Activated CD8-positive, alpha-beta memory T cell treated with anti-CD3 and anti-CD28 coated beads for 1 hour (primary cell): Measurements from ENCODE around the gene NPIPA8.
"Not testable (repeated sequence)": the region's sequence is repeated elsewhere in the genome, so short reads cannot be mapped to it uniquely, and the experiment has no call there.

Experiments
- DNase-seq, 2 donors: peaks; one replicate each; pipeline ENCODE4 v3.0.0-alpha.2; 2020; ENCODE audit warnings: low read depth in 1 of 2; ENCODE audit errors: extremely low read depth in 1 of 2

The NPIPA8 gene

DNA sequence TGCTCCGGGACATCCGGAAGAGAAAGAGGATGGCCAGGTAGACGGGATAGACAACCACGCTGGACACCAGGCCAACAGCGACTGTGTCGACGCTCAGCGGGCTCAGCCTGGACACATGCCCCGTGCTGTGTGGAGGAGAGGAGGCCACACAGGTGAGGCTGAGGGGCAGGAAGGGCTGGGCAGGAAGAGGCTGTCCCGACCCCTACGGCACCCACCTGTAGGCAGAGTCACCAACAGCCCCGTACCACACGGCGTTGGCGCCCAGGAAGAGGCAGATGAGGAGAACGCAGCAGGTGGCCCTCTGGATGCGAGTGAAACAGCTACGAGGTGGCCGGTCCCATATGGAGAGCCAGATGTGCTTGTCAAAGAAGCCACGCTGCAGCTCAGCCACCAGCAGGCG lies at the start of gene NPIPA8:
NPIPA8 (minus strand) TSS at position 101 of the 400 bp plus-strand sequence. CDS start 4,074 bp downstream, outside the sequence.
- not testable (repeated sequence) for DNase-seq

DNA sequence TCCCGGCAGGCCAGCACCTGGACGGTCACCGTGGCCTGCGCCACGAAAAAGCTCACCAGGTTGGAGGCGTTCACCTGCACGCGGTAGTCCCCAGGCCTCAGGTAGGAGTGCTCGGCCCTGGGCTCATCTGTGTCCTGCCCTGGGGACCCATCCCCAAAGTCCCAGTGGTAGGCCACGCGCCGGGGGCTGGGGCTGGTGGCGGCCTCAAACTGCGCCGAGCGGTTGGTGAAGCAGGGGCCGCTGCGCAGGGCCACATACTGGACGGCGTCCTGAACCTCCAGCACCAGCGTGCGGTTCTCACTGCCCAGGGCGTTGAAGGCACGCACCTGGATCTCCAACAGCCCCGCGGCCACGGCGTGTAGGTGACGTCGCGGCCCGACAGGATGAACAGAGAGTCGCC lies 48.7 kb upstream of the NPIPA8 start:
- not testable (repeated sequence) for DNase-seq

DNA sequence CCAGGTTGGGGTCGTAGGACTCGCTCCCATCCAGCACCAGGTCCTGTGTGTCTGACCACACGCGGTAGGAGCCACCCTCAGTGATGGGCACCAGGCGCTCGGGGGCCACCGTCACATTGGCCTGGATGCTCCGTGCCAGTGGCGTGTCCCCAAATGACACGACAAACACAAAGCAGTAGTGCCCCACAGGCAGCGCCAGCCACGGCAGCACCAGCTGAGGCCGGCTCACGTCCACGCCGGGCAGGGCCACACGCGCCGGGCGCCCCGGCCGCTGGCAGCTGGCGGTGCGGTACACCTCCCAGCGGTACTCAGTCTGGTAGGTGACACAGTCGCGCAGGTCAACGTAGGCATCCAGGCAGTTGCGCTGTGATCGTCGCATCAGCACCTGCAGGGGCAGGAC lies 48.3 kb upstream of the NPIPA8 start:
- DNase-seq = not testable (repeated sequence)

- DNase-seq = not testable (repeated sequence)
Observed at GRCh38 chr16:18384098-18384636, 47.6 kb upstream of the NPIPA8 start.

DNA sequence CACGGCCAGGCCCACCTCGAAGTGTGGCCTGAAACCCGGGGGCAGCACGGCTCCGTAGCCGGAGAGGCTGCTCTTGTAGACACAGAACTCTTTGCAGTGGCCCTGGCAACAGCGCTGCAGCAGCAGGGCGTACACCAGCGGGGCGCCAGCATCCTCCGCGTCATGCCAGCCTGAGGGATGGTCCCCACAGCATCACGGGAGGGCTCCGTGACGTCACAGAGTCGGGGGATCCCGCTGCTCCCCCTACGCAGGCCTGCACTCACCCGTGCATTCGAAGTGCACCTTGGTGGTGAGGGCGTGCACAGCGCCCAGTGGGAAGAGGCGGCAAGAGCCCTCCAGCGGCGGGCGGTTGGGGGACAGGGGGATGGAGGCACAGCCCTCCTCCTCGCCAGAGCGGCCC lies 46.2 kb upstream of the NPIPA8 start:
- DNase-seq = not testable (repeated sequence)

GRCh38 chr16:18347742-18348141 lies 11.2 kb upstream of the NPIPA8 start:
- DNase-seq = not testable (repeated sequence)

- DNase-seq = not testable (repeated sequence)
Observed at GRCh38 chr16:18346993-18347392, 10.5 kb upstream of the NPIPA8 start.

GRCh38 chr16:18344634-18345033 lies 8.1 kb upstream of the NPIPA8 start:
- not testable (repeated sequence) for DNase-seq

GRCh38 chr16:18341986-18342385 lies 5.5 kb upstream of the NPIPA8 start:
- DNase-seq = not testable (repeated sequence)

DNA sequence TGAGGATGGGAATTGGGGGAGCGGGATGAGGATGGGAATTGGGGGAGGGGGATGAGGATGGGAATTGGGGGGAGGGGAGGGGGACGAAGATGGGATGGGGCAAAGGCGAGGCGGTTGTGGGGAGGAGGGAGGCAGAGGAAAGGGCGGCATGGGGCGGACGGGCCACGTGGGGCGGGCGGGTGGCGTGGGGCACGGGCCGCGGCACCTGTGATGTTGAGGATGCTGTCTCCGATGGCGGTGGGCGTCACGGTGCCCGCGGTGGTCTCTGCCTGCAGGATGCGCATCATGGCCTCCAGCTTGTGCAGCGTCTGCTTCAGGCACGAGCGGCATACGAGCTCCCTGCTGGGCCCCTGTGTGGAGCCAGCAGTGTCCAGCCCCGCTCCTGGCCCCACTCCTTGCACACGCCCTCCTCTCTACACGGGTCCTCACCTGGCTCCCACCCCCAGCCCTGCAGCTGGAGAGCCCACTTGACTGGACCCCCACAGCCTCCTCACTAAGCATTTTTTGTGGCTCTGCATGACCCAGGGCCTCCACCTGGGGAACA lies 5.0 kb upstream of the NPIPA8 start:
- not testable (repeated sequence) for DNase-seq

GRCh38 chr16:18339210-18339609 lies 2.7 kb upstream of the NPIPA8 start:
- not testable (repeated sequence) for DNase-seq

GRCh38 chr16:18311811-18312210 lies 24.7 kb downstream of the NPIPA8 start:
- DNase-seq = not testable (repeated sequence)

GRCh38 chr16:18309159-18309558 lies 27.4 kb downstream of the NPIPA8 start:
- not testable (repeated sequence) for DNase-seq

- not testable (repeated sequence) for DNase-seq
Observed at GRCh38 chr16:18307241-18307640, 29.3 kb downstream of the NPIPA8 start.

DNA sequence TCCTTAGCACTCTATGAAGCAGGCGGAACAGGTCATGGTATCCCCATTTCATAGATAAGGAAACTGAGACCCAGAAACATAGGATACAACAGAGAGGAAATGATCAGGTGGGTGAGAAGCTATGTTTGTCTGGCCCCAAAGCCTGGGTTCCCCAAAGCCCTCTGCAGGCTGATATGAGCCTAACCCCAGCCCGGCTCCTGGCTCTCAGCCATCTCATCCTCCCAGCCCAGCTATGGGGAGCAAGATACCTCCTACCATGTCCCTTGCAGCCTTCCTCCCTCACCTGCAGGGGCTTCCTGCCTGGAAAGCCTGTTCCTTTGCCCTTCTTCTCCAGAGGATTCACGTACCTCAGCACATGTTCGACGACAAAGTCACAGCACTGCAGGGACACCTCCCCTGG lies 30.5 kb downstream of the NPIPA8 start:
- DNase-seq = not testable (repeated sequence)

DNA sequence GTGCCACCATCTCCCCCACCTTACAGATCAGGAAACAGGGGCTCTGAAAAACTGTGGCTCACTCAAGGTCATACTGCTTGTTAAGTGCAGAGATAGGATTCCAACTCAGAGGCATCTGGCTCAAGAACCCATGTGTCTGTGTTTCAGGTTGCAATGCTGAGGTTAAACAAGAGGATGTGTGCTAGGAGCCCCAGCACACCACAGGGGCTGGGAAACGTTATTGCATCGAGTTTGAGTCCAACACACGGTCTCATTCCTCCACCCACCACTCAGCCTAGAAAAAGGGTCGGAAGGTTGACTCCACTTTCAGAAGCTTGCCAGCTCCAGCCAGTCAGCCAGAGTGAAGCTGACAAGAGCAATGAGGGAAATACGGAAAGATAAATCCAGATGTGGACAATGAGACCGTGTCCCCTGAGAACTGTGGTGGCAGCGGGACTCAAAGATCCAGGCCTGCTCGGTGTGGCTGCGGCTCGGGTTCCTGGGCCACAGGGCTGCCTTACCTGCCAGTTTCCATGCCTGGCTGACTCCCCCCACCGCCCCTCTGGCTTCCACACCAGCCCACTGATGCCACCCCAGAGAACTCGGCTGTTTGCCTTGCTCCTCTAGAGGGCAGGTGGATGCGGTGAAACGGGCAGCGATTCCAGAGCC lies 33.4 kb downstream of the NPIPA8 start:
- DNase-seq = not testable (repeated sequence)

- DNase-seq = not testable (repeated sequence)
Observed at GRCh38 chr16:18297714-18298113, 38.8 kb downstream of the NPIPA8 start.

GRCh38 chr16:18296931-18297330 lies 39.6 kb downstream of the NPIPA8 start:
- not testable (repeated sequence) for DNase-seq

DNA sequence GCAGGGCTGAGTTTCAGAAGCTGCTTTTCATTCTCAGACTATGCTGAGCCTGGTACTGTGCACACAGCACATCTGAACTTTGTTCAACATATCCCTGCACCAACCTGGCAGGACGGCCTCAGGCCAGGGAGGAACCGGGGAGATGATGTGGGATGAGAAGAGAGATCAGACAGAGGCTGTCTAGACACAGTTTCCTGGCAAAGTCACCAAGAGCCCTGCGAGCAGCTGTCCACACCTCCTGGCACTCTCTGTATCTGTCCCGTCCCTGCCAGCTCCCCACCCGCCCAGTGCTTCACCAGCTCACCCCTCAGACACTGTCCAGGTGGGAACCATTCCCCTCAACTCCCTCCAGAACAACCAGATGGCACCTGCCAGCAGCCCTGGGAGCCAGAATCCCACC lies 42.2 kb downstream of the NPIPA8 start:
- not testable (repeated sequence) for DNase-seq

- DNase-seq = not testable (repeated sequence)
Observed at GRCh38 chr16:18293337-18293956, 43.1 kb downstream of the NPIPA8 start.

DNA sequence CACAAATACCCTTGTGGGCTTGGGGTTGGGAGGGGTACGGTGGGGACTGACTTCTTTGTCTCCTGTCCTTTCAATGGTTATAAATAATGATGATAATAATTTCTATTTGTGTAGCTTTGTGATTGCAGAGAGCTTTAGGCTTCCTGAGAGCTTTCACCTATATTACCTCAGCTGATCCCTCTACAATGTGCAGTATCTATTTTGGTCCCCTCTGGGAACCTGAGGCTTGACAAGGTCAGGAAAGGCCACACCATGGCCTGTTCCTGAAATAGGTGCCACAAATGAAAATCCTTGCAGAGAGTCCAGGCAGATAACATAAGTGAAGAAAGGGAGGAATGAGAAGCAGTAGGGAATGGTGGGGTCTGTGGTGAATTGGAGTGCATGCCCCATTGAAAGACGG lies 45.6 kb downstream of the NPIPA8 start:
- not testable (repeated sequence) for DNase-seq

DNA sequence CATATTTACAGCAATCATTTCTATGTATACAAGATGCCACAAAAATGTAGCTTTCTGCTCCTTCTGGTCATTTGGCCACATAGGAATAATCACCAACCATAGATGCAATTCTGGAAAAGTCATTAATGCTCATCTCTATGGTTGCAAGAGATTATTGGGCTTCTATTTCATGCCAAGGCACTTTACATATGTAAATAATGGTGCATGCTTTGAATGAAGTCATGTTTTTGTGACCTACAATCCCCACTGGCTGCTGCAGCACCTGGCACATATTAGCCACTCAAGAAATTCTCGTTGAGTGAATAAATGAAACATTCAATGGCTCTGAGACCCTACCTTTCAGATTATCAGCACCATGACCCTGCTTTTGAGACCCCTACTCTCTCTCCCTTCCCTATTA lies 50.2 kb downstream of the NPIPA8 start:
- DNase-seq = not testable (repeated sequence)
